ENCODE results near the gene WASF1. TPM values are rescaled to one million over a fixed set of nuclear protein-coding genes. Genes with fewer than 3 reads are reported as not detected.

The WASF1 gene
- 91.4 TPM for polyA plus RNA-seq (2013, experiment 1 of 4)
- polyA plus RNA-seq (2013, experiment 2 of 4): 101 TPM
- 81.7 TPM for polyA plus RNA-seq (2013, experiment 3 of 4)
- polyA plus RNA-seq (2013, experiment 4 of 4): 90.1 TPM

DNA sequence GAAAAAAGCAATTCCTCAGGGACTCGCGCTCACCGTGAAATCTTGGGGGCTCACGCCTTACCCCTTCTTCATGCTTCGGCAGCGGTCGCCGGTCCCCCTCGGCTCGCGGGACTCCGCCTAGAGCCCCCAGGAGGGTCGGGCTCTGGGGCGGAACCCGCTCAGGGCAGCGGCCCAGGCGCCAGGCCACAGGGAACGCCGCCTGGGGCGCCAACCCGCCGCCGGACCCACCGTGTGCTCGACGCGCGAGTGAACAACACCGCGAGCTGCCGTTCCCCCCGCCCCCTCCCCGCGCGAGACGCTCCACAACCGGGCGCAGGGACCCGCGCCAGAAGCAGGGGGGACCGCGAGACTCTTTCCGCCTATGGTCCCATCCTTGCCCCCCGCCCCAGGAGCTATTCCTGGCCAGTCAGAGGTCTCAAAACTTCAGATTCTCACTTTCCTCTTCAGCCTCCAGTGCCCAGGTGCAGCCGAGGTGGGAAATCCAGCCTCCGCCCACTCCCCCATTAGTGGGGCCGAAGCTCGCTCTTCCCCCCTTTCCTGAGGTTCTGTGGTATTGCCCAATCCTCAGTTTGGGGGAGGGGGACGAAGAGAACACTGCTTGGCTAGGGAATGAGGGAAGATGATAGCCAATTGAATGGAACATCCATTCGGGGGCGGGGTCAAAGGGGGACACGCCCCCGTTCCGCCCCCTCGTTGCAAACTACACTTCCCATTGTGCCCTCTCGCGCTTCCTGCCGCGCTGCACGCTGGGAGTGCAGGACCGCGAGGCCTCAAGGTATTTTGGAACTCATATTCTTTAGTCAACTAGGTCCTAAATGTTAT, at the start of gene WASF1:
TSS of gene WASF1 (minus strand) at position 265 of the 822 bp plus-strand sequence. CDS start 52,069 bp downstream, outside the sequence.
- no peaks in the 10 kb centered on the region for H3K9me3 ChIP-seq (ENCODE audit: control insufficient read depth, low read length)
- peak within 1 kb of the TSS; percentile 91 for H3K27ac ChIP-seq (ENCODE audit: insufficient read depth, low read depth, low read length, poor library complexity, severe bottlenecking)
- no peaks in the 10 kb centered on the region for H3K27me3 ChIP-seq (ENCODE audit: control insufficient read depth, insufficient read depth, low read length, poor library complexity, severe bottlenecking)
- peaks cover 9% of the 10 kb centered on the region for H3K4me1 ChIP-seq (ENCODE audit: control insufficient read depth, insufficient read depth, low read length)
- 0% methylated on average over 62 of the region's 62 CpGs for WGBS, 2 experiments
- H3K36me3 ChIP-seq (ENCODE audit: control insufficient read depth, insufficient read depth, low read length): no peaks in the 10 kb centered on the region
- H3K4me3 ChIP-seq (ENCODE audit: insufficient read depth, low read depth, low read length): peak within 1 kb of the TSS; percentile 96

DNA sequence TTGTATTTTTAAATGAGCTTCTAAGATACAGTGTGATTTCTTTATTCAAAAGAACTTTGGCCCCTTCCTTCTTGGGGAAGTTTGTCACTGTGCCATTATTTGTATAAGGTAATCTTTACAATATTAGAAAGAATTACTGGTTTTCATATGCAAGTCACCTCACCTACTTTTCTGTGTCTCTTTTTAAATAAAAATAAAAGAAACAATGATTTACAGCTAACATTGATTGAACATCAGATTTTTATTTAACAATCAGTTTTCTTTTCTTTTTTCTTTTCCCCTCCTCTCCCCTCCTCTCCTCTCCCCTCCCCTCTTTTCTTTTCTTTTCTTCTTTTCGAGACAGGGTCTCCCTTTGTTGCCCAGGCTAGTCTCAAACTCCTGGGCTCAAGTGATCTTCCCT, 46.8 kb upstream of the WASF1 start:
- no peaks in the 10 kb centered on the region for H3K4me1 ChIP-seq (ENCODE audit: control insufficient read depth, insufficient read depth, low read length)
- peaks cover 9% of the 10 kb centered on the region for H3K36me3 ChIP-seq (ENCODE audit: control insufficient read depth, insufficient read depth, low read length)
- no peaks in the 10 kb centered on the region for H3K9me3 ChIP-seq (ENCODE audit: control insufficient read depth, low read length)
- WGBS, 2 experiments: 63 to 76% methylated on average over 1 of the region's 1 CpG
- no peak overlapping the region for H3K4me3 ChIP-seq (ENCODE audit: insufficient read depth, low read depth, low read length)
- H3K27me3 ChIP-seq (ENCODE audit: control insufficient read depth, insufficient read depth, low read length, poor library complexity, severe bottlenecking): no peaks in the 10 kb centered on the region
- no peak overlapping the region for H3K27ac ChIP-seq (ENCODE audit: insufficient read depth, low read depth, low read length, poor library complexity, severe bottlenecking)

DNA sequence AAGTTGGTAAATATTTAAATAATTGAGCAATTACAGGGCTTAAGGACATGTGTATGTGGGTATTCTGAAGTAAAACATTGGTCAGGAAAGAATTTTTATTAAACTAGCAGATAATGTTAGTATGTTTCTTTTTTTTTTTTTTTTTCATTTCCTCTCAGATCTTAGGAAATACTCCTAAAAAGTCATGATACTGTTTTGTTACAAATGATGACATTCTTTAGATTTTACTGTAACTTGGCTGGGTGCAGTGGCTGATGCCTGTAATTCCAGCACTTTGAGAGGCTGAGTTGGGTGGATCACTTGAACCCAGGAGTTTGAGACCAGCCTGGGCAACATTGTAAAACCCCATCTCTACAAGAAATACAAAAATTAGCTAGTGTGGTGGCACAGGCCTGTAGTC, 42.3 kb upstream of the WASF1 start:
- Histone ChIP-seq H3K4me3 (ENCODE audit: insufficient read depth, low read depth, low read length) (no peak overlapping the region), H3K9me3 (ENCODE audit: control insufficient read depth, low read length) (no peaks in the 10 kb centered on the region), H3K36me3 (ENCODE audit: control insufficient read depth, insufficient read depth, low read length) (peaks cover 13% of the 10 kb centered on the region), H3K27me3 (ENCODE audit: control insufficient read depth, insufficient read depth, low read length, poor library complexity, severe bottlenecking) (no peaks in the 10 kb centered on the region), H3K4me1 (ENCODE audit: control insufficient read depth, insufficient read depth, low read length) (no peaks in the 10 kb centered on the region), H3K27ac (ENCODE audit: insufficient read depth, low read depth, low read length, poor library complexity, severe bottlenecking) (no peak overlapping the region)

DNA sequence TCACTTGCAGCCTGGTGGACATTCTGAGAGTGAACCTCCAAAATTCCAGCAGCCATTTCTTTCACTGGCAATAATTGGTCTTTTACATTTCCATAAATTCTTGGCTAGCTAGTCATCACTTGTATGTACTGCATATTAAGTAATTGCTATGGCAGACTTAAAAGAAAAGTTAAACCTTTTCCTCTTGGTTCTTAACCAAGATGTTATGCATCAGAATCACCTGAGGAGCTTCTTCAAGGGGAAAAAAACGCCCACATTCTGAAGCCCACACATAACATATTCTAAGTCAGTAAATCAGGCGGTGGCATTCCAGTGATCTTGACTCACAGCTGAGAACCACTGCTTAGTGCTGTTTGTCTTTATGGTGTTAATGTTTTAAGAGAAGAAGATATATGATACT, 37.8 kb upstream of the WASF1 start:
- 86 to 90% methylated on average over 1 to 2 of the region's 2 CpGs for whole genome bisulfite sequencing, 2 experiments
- Histone ChIP-seq H3K4me3 (ENCODE audit: insufficient read depth, low read depth, low read length) (no peak overlapping the region), H3K36me3 (ENCODE audit: control insufficient read depth, insufficient read depth, low read length) (peaks cover 21% of the 10 kb centered on the region), H3K9me3 (ENCODE audit: control insufficient read depth, low read length) (no peaks in the 10 kb centered on the region), H3K27ac (ENCODE audit: insufficient read depth, low read depth, low read length, poor library complexity, severe bottlenecking) (no peak overlapping the region), H3K4me1 (ENCODE audit: control insufficient read depth, insufficient read depth, low read length) (no peaks in the 10 kb centered on the region), H3K27me3 (ENCODE audit: control insufficient read depth, insufficient read depth, low read length, poor library complexity, severe bottlenecking) (no peaks in the 10 kb centered on the region)

DNA sequence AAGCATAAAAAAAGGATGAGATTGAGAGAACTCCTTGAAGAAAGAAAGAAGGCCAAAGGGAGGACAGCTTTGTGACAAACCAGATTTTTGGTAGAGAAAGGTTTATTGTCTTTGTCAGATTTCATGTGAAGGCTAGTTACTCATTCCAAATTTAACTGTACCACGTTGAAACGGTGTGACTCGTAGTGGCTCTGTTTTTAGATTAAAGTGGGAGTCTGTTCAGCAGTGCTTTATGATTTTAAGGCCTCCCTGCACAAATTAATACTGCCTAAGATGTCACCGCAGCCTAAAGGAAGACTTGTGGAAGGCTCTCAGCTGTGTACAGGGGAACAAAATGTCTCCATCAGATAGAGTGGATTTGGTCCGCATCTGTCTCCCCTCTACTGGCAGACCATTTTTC, 36.7 kb upstream of the WASF1 start:
- Histone ChIP-seq H3K4me1 (ENCODE audit: control insufficient read depth, insufficient read depth, low read length) (no peaks in the 10 kb centered on the region), H3K27ac (ENCODE audit: insufficient read depth, low read depth, low read length, poor library complexity, severe bottlenecking) (no peak overlapping the region), H3K4me3 (ENCODE audit: insufficient read depth, low read depth, low read length) (no peak overlapping the region), H3K27me3 (ENCODE audit: control insufficient read depth, insufficient read depth, low read length, poor library complexity, severe bottlenecking) (no peaks in the 10 kb centered on the region), H3K9me3 (ENCODE audit: control insufficient read depth, low read length) (no peaks in the 10 kb centered on the region), H3K36me3 (ENCODE audit: control insufficient read depth, insufficient read depth, low read length) (peaks cover 22% of the 10 kb centered on the region)
- 95 to 96% methylated on average over 5 of the region's 5 CpGs for WGBS, 2 experiments

DNA sequence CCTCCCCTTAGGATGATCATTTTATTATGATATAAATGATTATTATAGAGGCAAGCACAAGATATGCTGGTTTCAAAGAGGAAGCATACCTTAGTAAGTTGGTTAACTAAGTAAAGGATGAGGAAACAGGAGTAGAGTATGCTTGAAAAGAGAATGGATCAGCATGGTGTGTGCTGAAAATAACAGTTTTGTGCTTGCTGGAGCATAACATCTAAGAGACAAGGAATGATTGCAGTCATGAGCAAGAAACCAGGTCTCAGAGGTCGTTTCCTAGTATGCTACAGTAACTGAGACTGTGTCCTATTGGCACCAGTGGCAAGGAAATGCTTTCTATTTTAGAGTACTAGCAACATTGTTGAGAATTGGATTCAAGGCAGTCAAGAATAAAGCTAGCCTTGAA, 34.9 kb upstream of the WASF1 start:
- WGBS, 2 experiments: 86 to 89% methylated on average over 1 of the region's 1 CpG
- no peak overlapping the region for H3K27ac ChIP-seq (ENCODE audit: insufficient read depth, low read depth, low read length, poor library complexity, severe bottlenecking)
- no peaks in the 10 kb centered on the region for H3K27me3 ChIP-seq (ENCODE audit: control insufficient read depth, insufficient read depth, low read length, poor library complexity, severe bottlenecking)
- H3K36me3 ChIP-seq (ENCODE audit: control insufficient read depth, insufficient read depth, low read length): peaks cover 18% of the 10 kb centered on the region
- H3K4me1 ChIP-seq (ENCODE audit: control insufficient read depth, insufficient read depth, low read length): no peaks in the 10 kb centered on the region
- no peak overlapping the region for H3K4me3 ChIP-seq (ENCODE audit: insufficient read depth, low read depth, low read length)
- no peaks in the 10 kb centered on the region for H3K9me3 ChIP-seq (ENCODE audit: control insufficient read depth, low read length)

DNA sequence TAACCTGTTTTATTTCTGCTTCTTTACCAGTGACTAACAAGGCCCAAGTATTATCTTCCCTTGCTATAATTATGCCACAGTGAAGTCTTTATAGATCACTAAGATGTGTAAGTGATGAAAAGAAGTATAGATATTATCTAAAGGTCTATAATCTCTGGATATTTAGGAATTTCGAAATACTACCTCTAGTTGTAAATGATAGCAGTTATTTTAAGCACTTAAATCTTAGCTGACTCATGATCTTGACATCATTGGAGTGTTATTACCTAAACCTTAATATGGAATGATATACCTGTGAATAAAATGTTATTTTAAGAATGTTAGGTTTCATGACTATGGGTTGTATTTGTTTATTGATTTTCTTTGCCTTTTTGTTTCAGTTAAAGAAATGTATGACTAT, 32.3 kb upstream of the WASF1 start:
- H3K36me3 ChIP-seq (ENCODE audit: control insufficient read depth, insufficient read depth, low read length): peaks cover 11% of the 10 kb centered on the region
- no peaks in the 10 kb centered on the region for H3K9me3 ChIP-seq (ENCODE audit: control insufficient read depth, low read length)
- H3K27me3 ChIP-seq (ENCODE audit: control insufficient read depth, insufficient read depth, low read length, poor library complexity, severe bottlenecking): no peaks in the 10 kb centered on the region
- WGBS, 2 experiments: 100% methylated on average over 1 of the region's 1 CpG; no CpG with 5 or more reads in 1 of the 2 experiments
- no peak overlapping the region for H3K27ac ChIP-seq (ENCODE audit: insufficient read depth, low read depth, low read length, poor library complexity, severe bottlenecking)
- no peaks in the 10 kb centered on the region for H3K4me1 ChIP-seq (ENCODE audit: control insufficient read depth, insufficient read depth, low read length)
- H3K4me3 ChIP-seq (ENCODE audit: insufficient read depth, low read depth, low read length): no peak overlapping the region

DNA sequence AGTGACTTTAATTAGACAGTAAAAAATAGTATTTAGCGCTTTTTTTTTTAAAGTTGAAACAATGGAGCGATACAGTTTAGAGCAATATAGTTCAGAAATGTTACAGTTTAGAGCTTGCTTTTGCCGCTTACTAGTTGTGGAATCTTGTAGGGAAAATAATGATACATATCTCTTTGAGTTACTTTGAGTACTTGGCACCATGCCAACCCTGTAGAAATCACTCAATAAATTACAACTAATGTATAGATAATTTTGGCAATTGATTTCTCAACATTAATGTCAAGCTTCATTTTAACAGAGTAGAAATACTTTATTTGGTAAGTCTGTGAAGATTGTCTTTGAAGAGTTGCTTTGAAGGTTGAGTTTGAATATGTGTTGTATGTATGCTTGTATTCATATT, 28.2 kb upstream of the WASF1 start:
- 98 to 99% methylated on average over 3 of the region's 3 CpGs for WGBS, 2 experiments
- peaks cover 5% of the 10 kb centered on the region for H3K36me3 ChIP-seq (ENCODE audit: control insufficient read depth, insufficient read depth, low read length)

DNA sequence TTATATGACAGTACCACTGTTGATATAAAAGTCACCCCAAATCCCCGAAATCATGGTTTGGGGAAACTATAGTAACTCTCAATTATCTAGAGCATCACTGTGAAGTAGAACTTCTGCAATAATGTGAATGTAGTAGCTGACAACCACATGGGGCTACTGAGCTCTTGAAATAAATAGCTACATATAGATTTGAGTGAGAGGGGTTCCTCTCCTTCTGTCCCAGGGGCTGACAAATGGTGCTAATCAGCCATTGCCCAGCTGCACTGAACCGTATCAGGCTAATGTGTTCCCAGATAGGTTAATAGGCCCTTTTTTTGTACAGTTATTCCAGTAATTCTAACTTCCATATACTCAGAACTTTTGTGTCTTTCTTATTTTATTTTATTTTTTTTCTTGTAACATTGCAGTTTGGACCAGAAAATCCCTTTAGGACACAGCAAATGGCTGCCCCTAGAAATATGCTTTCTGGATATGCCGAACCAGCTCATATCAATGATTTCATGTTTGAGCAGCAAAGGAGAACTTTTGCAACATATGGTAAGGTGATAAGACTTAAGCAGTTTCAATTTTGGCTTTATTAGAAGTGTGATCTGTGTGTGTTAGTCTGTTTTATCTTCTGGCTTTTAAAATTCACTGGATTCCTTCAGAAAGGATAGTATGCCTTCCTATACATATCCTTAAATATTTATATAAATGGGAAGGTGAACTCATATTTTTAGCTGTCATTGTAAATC, 21.8 kb upstream of the WASF1 start:
- no peaks in the 10 kb centered on the region for H3K4me1 ChIP-seq (ENCODE audit: control insufficient read depth, insufficient read depth, low read length)
- no peak overlapping the region for H3K27ac ChIP-seq (ENCODE audit: insufficient read depth, low read depth, low read length, poor library complexity, severe bottlenecking)
- H3K27me3 ChIP-seq (ENCODE audit: control insufficient read depth, insufficient read depth, low read length, poor library complexity, severe bottlenecking): no peaks in the 10 kb centered on the region
- H3K4me3 ChIP-seq (ENCODE audit: insufficient read depth, low read depth, low read length): no peak overlapping the region
- no peaks in the 10 kb centered on the region for H3K36me3 ChIP-seq (ENCODE audit: control insufficient read depth, insufficient read depth, low read length)
- H3K9me3 ChIP-seq (ENCODE audit: control insufficient read depth, low read length): no peaks in the 10 kb centered on the region
- 95 to 96% methylated on average over 2 to 3 of the region's 3 CpGs for WGBS, 2 experiments

More for the DNA sequence above, 28.2 kb upstream of the WASF1 start:
- Histone ChIP-seq H3K9me3 (ENCODE audit: control insufficient read depth, low read length) (no peaks in the 10 kb centered on the region), H3K27me3 (ENCODE audit: control insufficient read depth, insufficient read depth, low read length, poor library complexity, severe bottlenecking) (no peaks in the 10 kb centered on the region), H3K4me3 (ENCODE audit: insufficient read depth, low read depth, low read length) (no peak overlapping the region), H3K4me1 (ENCODE audit: control insufficient read depth, insufficient read depth, low read length) (no peaks in the 10 kb centered on the region), H3K27ac (ENCODE audit: insufficient read depth, low read depth, low read length, poor library complexity, severe bottlenecking) (no peak overlapping the region)

DNA sequence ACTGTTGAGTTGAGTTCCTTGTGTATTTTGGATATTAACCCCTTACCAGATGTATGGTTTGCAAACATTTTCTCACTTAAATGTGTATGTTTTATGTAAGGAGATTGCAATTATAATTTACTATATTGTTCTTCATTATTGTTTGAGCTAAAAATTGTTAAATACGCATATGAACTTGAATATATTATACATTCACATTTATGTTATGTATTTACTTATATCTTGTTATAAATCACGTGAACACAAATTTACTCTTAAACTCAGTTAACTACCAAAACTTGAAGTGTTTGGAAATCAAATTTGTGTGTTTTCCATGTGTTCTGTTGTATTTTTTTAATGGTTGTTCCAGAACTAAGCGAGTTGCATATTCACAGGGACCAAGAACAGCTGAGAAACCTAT, 19.1 kb upstream of the WASF1 start:
- 98 to 100% methylated on average over 1 of the region's 3 CpGs for WGBS, 2 experiments
- Histone ChIP-seq H3K4me3 (ENCODE audit: insufficient read depth, low read depth, low read length) (no peak overlapping the region), H3K4me1 (ENCODE audit: control insufficient read depth, insufficient read depth, low read length) (no peaks in the 10 kb centered on the region), H3K27ac (ENCODE audit: insufficient read depth, low read depth, low read length, poor library complexity, severe bottlenecking) (no peak overlapping the region), H3K9me3 (ENCODE audit: control insufficient read depth, low read length) (no peaks in the 10 kb centered on the region), H3K36me3 (ENCODE audit: control insufficient read depth, insufficient read depth, low read length) (no peaks in the 10 kb centered on the region), H3K27me3 (ENCODE audit: control insufficient read depth, insufficient read depth, low read length, poor library complexity, severe bottlenecking) (no peaks in the 10 kb centered on the region)

All from ectodermal cell (in vitro differentiated cells).